ENCODE results near the gene LAMC2.
"Not testable (repeated sequence)": the region's sequence is repeated elsewhere in the genome, so short reads cannot be mapped to it uniquely, and the experiment has no call there.

The LAMC2 gene

DNA sequence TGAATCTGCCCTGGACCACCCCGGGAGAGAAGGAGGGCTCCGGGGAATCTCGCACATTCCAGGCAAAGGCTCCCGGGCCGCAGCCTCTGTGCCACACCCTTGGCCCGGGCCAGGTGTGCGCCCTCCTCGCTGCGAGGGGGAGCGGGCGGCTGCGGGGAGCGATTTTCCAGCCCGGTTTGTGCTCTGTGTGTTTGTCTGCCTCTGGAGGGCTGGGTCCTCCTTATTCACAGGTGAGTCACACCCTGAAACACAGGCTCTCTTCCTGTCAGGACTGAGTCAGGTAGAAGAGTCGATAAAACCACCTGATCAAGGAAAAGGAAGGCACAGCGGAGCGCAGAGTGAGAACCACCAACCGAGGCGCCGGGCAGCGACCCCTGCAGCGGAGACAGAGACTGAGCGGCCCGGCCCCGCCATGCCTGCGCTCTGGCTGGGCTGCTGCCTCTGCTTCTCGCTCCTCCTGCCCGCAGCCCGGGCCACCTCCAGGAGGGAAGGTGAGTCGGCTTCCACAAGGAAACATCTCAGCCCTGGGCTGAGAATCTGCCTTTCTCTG lies at the start of gene LAMC2:
TSS of gene LAMC2 (plus strand) at position 324 of the 550 bp plus-strand sequence. CDS start at position 413, 89 bp downstream.
- peak; percentile 92 for DNase-seq

DNA sequence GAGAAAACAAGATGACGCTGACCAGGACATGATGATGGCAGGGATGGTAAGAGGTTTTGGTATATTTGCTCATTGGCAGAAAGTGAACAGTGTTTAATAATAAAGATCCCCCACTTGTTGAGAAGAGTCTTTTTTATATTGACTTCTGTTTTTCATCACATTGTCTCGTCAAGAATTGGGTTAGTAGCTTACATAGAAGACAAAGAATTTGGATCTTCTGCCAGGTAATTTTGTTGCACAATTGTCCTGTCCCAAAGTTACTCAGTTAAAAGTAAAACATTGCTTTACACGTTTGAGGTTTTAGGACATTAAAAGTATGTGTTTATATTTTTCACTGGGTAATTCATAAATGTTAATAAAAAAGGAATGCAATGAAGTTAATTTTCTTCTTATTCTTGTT lies 48.3 kb upstream of the LAMC2 start:
- no peak for DNase-seq

DNA sequence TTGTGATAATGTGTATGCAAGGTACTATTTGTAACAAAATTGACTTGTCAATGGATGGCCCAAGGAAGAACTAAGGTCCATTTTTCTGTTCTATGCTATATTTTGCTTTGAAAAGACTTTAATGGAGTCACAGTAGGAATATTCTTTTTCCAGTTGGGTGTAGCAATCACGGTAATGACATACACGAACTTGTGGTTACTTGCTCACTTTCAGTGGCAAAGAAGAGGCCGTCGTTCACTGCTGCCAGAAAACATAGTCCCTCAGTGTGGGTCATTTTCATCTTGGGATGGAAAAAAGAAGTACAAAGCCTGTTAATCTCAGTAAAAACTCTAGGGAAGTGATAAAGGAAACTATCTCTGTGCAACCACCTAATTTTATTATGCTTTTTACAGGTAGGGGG lies 47.8 kb upstream of the LAMC2 start:
- no peak for DNase-seq

DNA sequence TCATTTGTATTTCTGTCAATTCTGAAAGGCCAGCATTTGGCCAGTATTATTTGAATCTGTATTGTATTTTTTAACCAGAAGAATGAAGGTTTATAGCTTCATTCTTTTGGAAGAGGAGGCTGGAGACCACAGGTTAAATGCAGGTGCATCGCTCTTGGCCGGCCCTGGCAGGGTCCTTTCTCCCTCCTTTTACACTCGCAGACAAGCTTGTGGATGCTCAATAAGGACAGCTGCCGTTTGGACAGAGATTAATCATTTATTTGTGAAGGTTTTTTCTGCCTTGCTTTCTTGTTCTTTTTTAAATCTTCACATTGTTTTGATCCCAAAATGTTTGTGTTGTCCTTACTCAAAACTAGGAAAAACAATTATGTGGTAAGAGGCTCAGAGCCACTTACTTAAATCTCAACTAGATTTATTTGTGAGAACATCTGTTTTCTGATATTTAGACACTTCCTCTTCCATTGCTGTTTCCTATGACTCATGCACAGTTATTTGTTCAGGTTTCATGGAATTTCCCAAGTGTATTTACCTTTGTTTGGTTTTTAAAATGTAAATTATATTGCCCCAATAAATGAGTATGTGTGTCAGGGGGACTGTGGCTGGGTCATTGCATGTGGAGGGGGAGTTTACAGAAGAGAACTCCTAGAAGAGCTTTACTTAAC lies 46.7 kb upstream of the LAMC2 start:
- DNase-seq, result peak; percentile 72

DNA sequence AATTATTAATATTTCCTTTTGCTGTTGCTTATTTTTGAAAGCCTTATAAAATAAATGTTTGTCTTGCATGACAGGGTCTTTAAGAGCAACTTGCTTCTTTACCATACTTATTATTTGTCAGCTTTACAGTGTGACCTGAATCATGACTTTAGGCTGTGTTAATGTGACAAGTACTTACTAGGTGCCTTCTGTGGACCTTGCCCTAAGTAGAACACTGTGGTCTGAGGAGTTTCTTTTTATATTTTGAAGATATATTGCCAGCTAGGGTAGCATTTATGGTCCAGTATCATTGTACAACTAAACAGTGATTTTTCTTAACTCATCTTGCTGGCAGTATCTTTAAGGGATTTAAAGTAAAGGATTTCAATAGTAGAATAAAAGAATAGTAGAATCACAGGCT lies 45.4 kb upstream of the LAMC2 start:
- DNase-seq, result no peak

DNA sequence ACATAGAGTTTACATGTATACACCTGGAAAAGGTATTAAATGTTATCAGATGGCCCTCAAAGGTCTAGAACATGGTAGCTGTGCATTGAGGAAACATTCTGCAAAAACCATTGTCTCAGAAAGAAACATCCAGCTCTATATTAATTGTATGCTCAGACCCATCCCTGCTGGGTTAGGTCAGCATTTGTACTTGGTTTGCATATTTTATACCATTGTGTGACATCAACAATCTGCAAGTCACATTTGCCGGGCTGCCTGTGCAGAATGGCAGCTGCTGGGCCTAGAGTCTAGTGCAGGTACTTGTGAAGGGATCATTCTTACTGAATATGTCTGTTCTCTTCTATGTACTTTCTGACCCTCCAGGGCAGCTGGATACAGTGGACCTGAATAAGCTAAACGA lies 43.9 kb upstream of the LAMC2 start:
- no peak for DNase-seq

DNA sequence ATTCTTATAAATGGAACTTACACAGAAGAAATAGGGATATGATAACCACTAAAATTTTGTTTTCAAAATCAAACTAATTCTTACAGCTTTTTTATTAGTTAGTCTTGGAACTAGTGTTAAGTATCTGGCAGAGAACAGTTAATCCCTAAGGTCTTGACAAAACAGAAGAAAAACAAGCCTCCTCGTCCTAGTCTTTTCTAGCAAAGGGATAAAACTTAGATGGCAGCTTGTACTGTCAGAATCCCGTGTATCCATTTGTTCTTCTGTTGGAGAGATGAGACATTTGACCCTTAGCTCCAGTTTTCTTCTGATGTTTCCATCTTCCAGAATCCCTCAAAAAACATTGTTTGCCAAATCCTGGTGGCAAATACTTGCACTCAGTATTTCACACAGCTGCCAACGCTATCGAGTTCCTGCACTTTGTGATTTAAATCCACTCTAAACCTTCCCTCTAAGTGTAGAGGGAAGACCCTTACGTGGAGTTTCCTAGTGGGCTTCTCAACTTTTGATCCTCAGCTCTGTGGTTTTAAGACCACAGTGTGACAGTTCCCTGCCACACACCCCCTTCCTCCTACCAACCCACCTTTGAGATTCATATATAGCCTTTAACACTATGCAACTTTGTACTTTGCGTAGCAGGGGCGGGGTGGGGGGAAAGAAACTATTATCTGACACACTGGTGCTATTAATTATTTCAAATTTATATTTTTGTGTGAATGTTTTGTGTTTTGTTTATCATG lies 42.3 kb upstream of the LAMC2 start:
- DNase-seq, result no peak

DNA sequence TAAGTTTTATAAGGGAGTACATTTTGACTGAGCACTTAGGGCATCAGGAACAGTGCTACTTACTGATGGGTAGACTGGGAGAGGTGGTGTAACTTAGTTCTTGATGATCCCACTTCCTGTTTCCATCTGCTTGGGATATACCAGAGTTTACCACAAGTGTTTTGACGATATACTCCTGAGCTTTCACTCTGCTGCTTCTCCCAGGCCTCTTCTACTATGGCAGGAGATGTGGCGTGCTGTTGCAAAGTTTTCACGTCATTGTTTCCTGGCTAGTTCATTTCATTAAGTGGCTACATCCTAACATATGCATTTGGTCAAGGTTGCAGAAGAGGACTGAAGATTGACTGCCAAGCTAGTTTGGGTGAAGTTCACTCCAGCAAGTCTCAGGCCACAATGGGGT lies 41.3 kb upstream of the LAMC2 start:
- no peak for DNase-seq

DNA sequence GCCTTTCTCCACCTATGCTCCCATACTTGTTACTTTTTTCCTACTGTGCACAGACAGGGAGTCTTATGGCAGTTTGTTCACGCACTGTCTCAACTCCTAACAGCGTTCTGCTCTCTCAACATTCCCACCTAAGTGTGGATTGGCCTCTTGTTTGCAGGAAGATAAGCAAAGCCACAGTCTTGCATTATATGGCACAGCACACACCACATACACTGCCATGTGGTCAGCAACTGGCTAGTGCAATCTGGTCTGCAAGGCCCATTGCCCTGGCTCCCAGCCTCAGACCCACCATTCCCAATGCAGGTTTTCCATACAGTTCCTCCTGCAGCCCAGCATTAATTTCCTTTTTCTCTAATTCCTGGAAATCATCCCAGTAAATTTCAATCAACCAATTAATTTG lies 38.3 kb upstream of the LAMC2 start:
- no peak for DNase-seq

DNA sequence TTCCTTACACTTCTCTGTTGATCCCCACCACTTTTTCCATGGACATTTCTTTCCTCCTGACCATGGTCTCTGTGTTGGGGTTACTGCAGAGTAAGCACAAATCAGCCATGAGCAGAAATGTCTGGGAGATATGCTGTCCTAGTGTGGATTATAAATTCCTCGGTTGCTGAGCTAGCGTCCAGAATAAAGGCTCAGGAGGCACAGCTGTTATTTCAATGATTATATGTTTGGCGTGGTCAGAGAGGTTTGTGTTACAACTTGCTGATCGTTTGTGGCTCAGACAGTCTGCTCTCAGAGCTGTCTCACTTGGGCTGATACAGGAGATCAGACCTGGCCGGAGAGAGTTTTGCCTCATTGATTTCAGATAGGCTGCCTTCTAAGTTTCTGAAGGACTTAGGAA lies 37.5 kb upstream of the LAMC2 start:
- peak; percentile 84 for DNase-seq

DNA sequence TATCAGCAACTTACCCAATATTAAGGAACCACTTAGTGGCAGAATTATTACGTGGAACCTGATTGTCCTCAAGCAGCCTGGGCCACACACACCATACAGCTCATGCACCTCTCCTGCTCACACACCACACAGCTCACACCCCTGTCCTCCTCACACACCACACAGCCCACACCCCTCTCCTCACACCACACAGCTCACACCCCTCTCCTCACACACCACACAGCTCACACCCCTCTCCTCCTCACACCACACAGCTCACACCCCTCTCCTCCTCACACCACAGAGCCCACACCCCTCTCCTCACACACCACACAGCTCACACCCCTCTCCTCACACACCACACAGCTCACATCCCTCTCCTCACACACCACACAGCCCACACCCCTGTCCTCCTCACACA lies 36.8 kb upstream of the LAMC2 start:
- DNase-seq, result no peak

DNA sequence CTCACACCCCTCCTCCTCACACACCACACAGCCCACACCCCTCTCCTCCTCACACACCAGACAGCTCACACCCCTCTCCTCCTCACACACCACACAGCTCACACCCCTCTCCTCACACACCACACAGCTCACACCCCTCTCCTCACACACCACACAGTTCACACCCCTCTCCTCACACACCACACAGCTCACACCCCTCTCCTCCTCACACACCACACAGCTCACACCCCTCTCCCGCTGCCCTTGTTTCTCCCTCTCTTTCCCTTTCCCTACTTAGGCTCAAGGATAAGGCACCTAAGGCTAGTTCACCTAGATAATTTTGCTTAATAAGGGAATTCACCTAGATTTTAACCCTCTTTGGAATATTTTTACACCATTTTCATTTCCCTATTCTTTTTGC lies 36.0 kb upstream of the LAMC2 start:
- not testable (repeated sequence) for DNase-seq

DNA sequence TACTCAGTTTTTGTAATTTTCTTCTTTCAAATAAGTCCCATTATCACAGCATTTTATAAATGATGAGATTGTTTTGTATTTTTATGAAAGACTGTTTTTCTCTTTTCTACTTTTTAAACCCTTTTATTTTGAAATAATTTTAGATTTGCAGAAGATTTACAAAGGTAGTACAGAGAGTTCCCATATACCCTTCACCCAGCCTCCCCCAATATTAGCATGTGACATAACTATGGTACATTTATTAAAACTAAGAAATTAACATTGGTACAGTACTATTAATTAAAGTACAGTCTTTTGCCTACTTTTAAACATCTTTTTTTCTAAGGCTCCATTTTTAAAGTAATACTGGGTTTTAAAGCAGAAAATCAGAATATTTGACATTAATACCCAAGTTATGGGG lies 35.6 kb upstream of the LAMC2 start:
- no peak for DNase-seq

DNA sequence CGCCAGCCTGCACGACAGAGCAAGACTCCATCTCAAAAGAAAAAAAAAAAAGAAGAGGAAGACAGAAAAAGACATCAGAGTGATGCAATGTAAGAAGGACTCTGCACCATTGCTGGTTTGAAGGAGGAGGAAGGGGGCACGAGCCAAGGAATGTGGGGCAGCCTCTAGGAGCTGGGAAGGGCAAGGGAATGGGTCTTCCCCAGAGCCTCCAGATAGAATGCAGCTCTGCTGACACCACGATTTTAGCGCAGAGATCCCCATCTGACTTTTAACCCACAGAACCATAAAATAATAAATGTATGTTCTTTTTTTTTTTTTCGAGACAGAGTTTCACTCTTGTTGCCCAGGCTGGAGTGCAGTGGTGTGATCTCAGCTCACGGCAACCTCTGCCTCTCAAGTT lies 33.9 kb upstream of the LAMC2 start:
- no peak for DNase-seq

DNA sequence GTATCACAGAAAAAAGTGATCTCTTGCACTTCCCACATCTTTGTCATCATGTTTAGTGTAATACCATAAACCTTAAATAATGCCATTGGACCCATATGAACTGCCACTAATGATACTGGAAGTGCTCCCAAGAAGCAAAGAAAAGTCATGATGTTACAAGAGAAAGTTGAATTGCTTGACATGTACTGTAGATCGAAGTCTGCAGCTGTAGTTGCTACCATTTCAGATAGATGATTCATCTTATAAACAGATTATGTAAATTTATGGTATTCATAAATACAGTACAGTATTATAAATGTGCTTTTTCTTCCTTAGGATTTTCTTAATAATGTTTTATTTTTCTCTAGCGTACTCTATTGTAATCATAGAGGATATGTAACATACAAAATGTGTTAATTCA lies 30.1 kb upstream of the LAMC2 start:
- no peak for DNase-seq

DNA sequence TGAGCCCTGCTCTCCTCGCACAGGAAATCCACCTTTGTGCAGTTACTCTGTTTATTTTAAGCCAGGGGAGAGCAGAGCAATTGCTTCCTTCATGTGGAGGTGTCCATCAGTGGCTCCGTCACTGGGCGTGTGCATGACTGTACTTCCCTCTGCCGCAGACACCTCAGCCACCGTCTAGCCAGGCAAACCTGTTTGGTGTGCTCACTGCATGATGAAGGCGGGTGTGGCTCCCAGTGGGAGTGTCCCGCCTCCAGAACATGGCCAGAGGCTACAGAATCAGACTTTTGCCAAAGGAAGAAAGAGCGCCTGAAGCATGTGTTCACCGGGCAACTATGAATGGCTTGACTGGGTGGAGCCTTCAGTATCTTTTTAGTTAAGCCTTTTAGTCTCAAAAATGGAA lies 26.1 kb upstream of the LAMC2 start:
- DNase-seq, result peak; percentile 94

DNA sequence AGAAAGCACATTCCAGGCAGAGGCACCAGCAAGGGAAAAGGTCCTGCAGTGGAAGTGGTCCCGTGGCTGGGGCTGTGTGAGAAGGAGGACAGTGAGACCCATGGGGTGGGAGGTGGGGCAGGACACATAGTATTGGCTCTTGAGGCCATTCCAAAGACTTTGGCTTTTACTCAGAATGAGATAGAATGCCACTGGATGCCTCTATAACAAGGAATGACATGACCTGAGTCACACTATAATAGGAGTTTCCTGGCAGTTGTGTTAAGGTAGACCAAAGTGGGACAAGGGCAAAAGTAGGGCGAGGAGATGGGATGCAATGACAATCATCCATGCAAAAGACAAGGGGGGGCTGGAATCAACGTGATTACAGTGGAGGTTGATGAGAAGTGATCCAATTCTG lies 24.7 kb upstream of the LAMC2 start:
- DNase-seq, result no peak

DNA sequence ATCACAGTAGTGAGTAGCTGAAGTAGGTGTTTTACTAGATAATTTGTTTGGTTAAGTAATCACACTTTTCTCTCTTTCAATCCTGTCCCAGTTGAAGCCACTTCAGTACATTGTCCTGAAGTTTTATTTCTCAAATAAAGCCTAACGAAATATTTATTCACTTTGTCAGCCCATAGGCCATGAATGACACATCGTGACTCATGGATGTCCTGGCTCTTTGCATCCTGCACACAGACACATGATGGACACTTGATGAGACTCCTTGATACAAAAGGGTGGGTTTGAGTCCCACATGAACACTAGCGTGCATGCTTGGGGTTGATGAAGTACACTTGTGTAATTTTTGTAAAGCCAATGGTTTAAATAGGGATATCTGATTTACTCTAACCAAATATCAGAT lies 22.7 kb upstream of the LAMC2 start:
- DNase-seq, result no peak

DNA sequence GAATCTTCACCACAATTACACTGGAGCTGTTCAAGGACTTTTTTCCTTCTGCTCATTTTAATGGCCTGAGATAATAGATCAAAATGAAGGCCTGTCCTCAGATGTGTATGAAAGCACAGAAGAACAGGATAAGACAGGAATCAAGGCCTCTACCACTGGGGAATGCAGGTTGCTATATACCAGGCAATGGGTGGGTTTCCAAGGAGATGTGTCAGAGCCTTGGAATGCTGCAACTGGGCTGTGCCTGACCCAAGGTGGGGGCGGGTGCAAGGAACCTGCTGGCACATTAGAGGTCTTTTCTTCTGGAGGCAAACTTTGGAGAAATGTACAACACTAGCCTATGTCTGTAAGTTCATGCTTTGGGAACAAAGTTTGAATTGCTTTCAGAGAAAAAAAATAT lies 21.7 kb upstream of the LAMC2 start:
- no peak for DNase-seq

DNA sequence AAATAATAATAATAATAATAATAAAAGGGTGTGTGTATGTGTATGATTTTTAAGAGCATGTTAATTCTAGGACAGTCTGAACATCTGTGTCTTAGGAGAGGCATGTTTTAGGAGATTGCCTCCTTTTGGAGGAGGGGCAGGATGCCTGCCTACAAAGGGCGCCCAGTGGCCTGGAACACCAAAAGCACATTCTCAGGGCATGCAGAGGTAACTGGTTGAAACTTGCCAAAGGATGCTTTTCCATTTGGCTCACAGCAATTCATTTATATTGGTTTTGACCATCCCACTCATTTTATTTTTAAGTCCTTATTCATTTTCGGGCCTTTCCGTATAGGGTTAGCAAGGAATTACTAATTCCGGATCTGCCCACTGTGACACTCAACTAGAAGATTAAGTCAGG lies 21.1 kb upstream of the LAMC2 start:
- no peak for DNase-seq

DNA sequence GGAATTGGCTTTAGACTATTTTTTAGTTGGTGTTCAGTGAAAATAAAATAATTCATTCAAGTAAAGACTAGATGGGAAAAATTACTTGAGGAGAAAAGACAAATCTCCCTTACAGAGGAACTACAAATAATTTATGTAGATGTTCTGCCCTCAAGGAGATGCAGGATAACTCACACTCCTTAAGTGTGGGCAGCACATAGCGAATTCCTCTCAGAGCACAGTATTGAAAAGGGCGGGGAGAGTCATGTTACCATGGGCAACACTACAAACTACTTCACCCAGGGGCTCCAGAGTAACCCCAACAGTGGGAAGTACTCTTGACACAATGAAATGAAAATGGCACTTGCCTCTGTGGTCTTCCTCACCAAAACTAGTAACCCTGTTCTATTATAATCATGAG lies 20.6 kb upstream of the LAMC2 start:
- no peak for DNase-seq

DNA sequence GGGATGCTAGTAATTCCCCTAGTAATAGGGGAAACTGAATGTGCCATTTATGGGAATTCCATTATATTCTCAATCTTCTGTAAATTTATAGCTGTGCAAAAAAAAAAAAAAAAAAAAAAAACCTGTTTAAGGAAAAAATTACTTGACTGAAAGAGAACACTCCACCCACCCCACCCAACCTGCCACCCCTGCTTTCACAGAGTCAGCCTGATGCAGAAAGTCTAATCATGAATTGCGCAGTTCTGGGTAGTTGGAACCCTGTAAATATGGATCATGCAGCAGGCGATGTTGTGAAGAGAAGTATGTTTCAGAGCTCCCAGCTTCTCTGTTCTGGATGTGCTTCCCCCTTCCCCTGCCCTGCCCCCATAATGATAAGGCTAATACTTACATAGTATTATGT lies 19.6 kb upstream of the LAMC2 start:
- DNase-seq, result no peak

DNA sequence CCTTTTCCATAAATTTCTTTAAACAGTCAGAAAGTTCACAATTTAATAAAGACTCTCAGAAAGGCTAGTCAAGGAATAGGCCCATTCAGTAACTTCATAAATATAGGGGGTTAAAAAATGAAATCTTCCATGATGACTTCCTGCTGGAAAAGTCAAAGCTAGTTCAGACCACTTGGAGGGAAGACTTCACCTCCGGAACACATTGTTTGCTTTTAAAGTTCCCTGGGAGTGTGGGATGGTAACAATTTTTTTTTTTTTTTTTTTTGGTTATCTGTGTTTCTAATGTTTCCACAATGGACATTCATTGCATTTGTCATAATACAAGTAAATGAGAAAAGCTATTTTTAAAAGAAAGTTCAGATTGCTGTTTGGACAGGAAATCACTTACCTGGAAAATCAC lies 18.4 kb upstream of the LAMC2 start:
- DNase-seq, result no peak

DNA sequence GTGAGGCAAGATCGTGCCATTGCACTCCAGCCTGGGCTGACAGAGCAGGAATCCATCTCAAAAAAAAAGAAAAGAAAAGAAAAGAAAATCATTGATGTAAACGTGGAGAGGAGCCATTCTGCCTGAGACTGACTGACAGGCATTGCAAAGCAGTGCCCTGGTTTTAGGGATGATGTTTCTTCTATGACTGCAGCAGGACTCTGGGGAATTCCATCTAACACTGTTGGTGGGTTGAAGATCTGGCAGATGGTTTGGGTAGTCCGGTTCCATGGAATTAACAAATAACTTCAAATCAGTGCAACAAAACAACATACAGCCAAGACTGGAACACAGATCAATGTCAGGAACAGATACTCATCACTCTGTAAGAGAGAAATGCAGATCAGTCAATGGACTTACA lies 17.8 kb upstream of the LAMC2 start:
- peak; percentile 24 for DNase-seq

DNA sequence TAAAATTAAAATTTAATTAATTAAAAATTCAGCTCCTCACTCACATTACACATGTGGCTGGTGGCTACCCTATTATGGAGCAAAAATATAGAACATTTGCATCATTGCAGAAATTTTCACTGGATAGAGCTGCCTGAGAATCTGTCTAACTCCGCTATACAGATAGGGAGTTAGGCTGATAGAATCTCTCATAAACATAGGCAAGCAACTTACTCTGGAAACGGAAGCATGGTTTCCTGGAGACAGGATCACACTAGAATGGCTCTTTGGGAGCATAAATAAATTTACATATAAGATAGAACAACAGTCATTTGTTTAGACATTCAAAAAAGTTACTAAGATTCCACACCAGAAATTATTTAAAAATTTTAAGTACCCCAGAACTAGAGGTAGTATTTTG lies 12.2 kb upstream of the LAMC2 start:
- no peak for DNase-seq

Measured in NCI-H69 (cell line).